SH-SY5Y (cell line): Measurements from ENCODE around the gene APBB1IP.

ENCODE experiments used
- GATA2 ChIP-seq: IDR thresholded peaks from 2 replicates; pipeline ENCODE4 v1.6.1; 2011; ENCODE audit warnings: mild to moderate bottlenecking, low read depth, low read length
- GATA3 ChIP-seq: IDR thresholded peaks from 2 replicates; pipeline ENCODE4 v1.6.1; 2011; ENCODE audit warnings: low read depth, mild to moderate bottlenecking, low read length, moderate library complexity

Gene APBB1IP

GRCh38 chr10:26508016-26508415 is 69.9 kb downstream of the APBB1IP start:
- TF ChIP-seq GATA3 (no peak), GATA2 (no peak)

GRCh38 chr10:26509307-26509706 is 71.2 kb downstream of the APBB1IP start:
- TF ChIP-seq GATA3: no peak

- TF ChIP-seq GATA2: no peak
- TF ChIP-seq GATA3: no peak
Observed at GRCh38 chr10:26513101-26513500, 75.0 kb downstream of the APBB1IP start.

- TF ChIP-seq GATA3: no peak
- TF ChIP-seq GATA2: no peak
Observed at GRCh38 chr10:26516540-26517101, 78.5 kb downstream of the APBB1IP start.

GRCh38 chr10:26517141-26517867 is 79.2 kb downstream of the APBB1IP start:
- TF ChIP-seq GATA2 (no peak), GATA3 (no peak)

- no peak for TF ChIP-seq GATA3
Observed at GRCh38 chr10:26519803-26520202, 81.7 kb downstream of the APBB1IP start.

- TF ChIP-seq GATA2 (no peak), GATA3 (no peak)
Observed at GRCh38 chr10:26520575-26520974, 82.4 kb downstream of the APBB1IP start.

- TF ChIP-seq GATA3 (no peak), GATA2 (no peak)
Observed at GRCh38 chr10:26524161-26524896, 86.2 kb downstream of the APBB1IP start.

GRCh38 chr10:26525586-26525985 is 87.4 kb downstream of the APBB1IP start:
- TF ChIP-seq GATA2: no peak
- TF ChIP-seq GATA3: no peak

- TF ChIP-seq GATA3 (no peak), GATA2 (no peak)
Observed at GRCh38 chr10:26527018-26527417, 88.9 kb downstream of the APBB1IP start.

GRCh38 chr10:26528048-26528447 is 89.9 kb downstream of the APBB1IP start:
- no peak for TF ChIP-seq GATA2
- TF ChIP-seq GATA3: no peak

GRCh38 chr10:26528715-26529393 is 90.7 kb downstream of the APBB1IP start:
- TF ChIP-seq GATA2 (no peak), GATA3 (no peak)

GRCh38 chr10:26534384-26534783 is 96.2 kb downstream of the APBB1IP start:
- TF ChIP-seq GATA3 (no peak), GATA2 (no peak)

GRCh38 chr10:26540601-26541000 is 102.5 kb downstream of the APBB1IP start:
- no peak for TF ChIP-seq GATA2
- TF ChIP-seq GATA3: no peak

GRCh38 chr10:26543567-26544306 is 105.6 kb downstream of the APBB1IP start:
- TF ChIP-seq GATA3 (no peak), GATA2 (no peak)
